ENCODE measurements around the gene PACS1. TPM values are rescaled to one million over a fixed set of nuclear protein-coding genes. Genes with fewer than 3 reads are reported as not detected.

Gene PACS1
- total RNA-seq, 2 experiments from 2014 or later = 109 TPM

DNA sequence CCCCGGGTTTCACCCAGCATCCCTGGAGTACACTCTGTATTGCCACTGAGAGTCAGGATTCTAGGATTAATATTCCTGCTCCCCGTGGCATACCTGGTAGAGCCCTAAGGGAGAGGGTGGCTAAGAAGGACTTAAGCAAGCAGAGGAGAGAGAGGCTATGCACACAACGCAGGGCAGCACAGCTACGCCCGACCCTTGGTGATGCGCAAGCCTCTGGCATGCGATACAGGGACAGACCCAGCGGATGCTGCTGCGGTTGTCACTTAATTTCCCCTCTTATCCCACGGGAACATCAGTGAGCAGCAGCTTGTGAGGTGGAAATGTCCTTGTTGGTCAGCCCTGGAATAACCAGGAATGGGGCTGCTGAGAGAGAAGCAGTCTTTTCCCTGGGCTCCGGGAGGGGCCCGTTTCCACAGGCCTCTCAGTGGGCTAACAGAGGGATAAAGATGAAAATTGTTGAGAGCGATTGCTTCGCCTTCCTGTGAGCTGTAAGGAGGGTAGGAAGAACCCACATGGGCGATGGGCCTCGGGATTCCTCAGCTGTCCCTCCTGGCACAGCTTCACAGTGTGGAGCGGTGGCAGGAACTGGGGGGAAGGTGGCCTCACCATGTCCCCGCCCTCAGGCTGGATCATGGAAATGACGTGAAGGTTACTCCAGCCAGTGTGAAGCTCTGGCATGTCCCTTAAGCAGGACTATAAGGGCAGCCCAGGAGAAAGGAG lies 149.9 kb downstream of the PACS1 start:
- DNase-seq = no peak
- Mint-ChIP-seq H3K4me1 (peaks cover 22% of the 10 kb centered on the region), H3K9me3 (no peaks in the 10 kb centered on the region), H3K27me3 (no peaks in the 10 kb centered on the region), H3K36me3 (ENCODE audit: low read depth) (peaks cover 30% of the 10 kb centered on the region), H3K27ac (no peak overlapping the region), H3K4me3 (no peak overlapping the region)
- CTCF ChIA-PET = interaction anchor here (0.6 to 2.2 kb wide), 6 partner anchors 10 to 123 kb away, joined by 3 to 9 read pairs (median 3); no protein-coding TSS in a partner anchor
- POLR2A ChIA-PET = no interaction called here

DNA sequence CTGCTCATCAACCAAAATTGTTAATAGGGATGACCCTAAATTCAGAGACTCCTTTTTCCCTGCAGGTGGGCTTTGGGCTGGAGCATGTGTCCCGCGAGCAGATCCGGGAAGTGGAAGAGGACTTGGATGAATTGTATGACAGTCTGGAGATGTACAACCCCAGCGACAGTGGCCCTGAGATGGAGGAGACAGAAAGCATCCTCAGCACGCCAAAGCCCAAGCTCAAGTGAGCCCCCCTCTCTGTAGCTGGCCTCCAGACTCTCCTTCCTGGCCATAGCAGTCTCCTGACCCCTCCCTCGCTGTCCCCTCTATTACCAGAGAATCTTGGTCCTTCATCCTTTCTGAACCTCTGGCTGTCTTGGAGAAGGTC lies 150.5 kb downstream of the PACS1 start:
- no peaks in the 10 kb centered on the region for H3K9me3 Mint-ChIP-seq
- peaks cover 32% of the 10 kb centered on the region for H3K36me3 Mint-ChIP-seq (ENCODE audit: low read depth)
- H3K4me1 Mint-ChIP-seq = peaks cover 22% of the 10 kb centered on the region
- DNase-seq = no peak
- H3K4me3 Mint-ChIP-seq = no peak overlapping the region
- H3K27ac Mint-ChIP-seq = no peak overlapping the region
- H3K27me3 Mint-ChIP-seq = no peaks in the 10 kb centered on the region
- CTCF ChIA-PET = interaction anchor here (0.6 to 1.4 kb wide), 4 partner anchors 10 to 123 kb away, joined by 3 read pairs; no protein-coding TSS in a partner anchor
- POLR2A ChIA-PET = no interaction called here

DNA sequence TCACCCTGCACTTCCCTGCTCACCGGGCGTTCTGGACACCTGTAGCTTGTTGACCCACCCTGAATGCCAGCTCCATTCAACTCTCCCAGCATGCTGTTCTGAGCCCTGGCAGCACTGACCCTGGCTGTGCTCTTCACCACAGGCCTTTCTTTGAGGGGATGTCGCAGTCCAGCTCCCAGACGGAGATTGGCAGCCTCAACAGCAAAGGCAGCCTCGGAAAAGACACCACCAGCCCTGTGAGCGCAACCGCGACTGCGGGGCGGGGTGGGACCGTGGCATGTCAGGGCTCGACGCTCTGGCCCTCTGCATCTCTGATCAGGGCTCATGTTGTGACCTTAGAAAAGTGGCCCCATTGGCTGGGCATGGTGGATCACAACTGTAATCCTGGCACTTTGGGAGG lies 150.9 kb downstream of the PACS1 start:
- Mint-ChIP-seq H3K27ac (no peak overlapping the region), H3K4me3 (no peak overlapping the region), H3K27me3 (no peaks in the 10 kb centered on the region), H3K36me3 (ENCODE audit: low read depth) (peaks cover 31% of the 10 kb centered on the region), H3K9me3 (no peaks in the 10 kb centered on the region), H3K4me1 (peaks cover 22% of the 10 kb centered on the region)
- DNase-seq = no peak
- ChIA-PET CTCF (interaction anchor here (1.4 to 3.8 kb wide), 6 partner anchors 8 to 124 kb away, joined by 3 to 35 read pairs (median 14); partner anchors contain the start of gene RAB1B), POLR2A (no interaction called here)

- Mint-ChIP-seq H3K4me1 (peaks cover 25% of the 10 kb centered on the region), H3K36me3 (ENCODE audit: low read depth) (peaks cover 23% of the 10 kb centered on the region), H3K4me3 (no peak overlapping the region), H3K27ac (peak overlapping the region; percentile 81), H3K27me3 (no peaks in the 10 kb centered on the region), H3K9me3 (no peaks in the 10 kb centered on the region)
- no peak for DNase-seq
- ChIA-PET CTCF (interaction anchor here (0.6 to 3.8 kb wide), 33 partner anchors 9 to 206 kb away, joined by 3 to 35 read pairs (median 4); partner anchors contain the start of genes RAB1B and YIF1A), POLR2A (no interaction called here)
These were observed 151.7 kb downstream of the PACS1 start for GRCh38 chr11:66221726-66222236.

- Mint-ChIP-seq H3K27me3 (no peaks in the 10 kb centered on the region), H3K27ac (peak overlapping the region; percentile 81), H3K36me3 (ENCODE audit: low read depth) (peaks cover 23% of the 10 kb centered on the region), H3K4me1 (peaks cover 25% of the 10 kb centered on the region), H3K4me3 (no peak overlapping the region), H3K9me3 (no peaks in the 10 kb centered on the region)
- DNase-seq = peak; percentile 94
- ChIA-PET CTCF (interaction anchor here (0.6 to 3.8 kb wide), 44 partner anchors 9 to 1460 kb away, joined by 3 to 35 read pairs (median 4); partner anchors contain the start of genes CD248, RAB1B and YIF1A), POLR2A (no interaction called here)
These were observed 152.5 kb downstream of the PACS1 start for GRCh38 chr11:66222358-66223149.

- H3K4me3 Mint-ChIP-seq = no peak overlapping the region
- ChIA-PET POLR2A (no interaction called here), CTCF (interaction anchor here (1.9 to 3.8 kb wide), 5 partner anchors 11 to 57 kb away, joined by 5 to 35 read pairs (median 19); no protein-coding TSS in a partner anchor)
- no peak for DNase-seq
- no peak overlapping the region for H3K27ac Mint-ChIP-seq
- peaks cover 22% of the 10 kb centered on the region for H3K36me3 Mint-ChIP-seq (ENCODE audit: low read depth)
- H3K27me3 Mint-ChIP-seq = no peaks in the 10 kb centered on the region
- peaks cover 18% of the 10 kb centered on the region for H3K4me1 Mint-ChIP-seq
- H3K9me3 Mint-ChIP-seq = no peaks in the 10 kb centered on the region
These were observed 154.3 kb downstream of the PACS1 start for GRCh38 chr11:66224226-66224855.

- CTCF ChIA-PET = interaction anchor here (0.8 to 3.8 kb wide), 4 partner anchors 25 to 58 kb away, joined by 3 to 35 read pairs (median 6); no protein-coding TSS in a partner anchor
- POLR2A ChIA-PET = no interaction called here
- Mint-ChIP-seq H3K27ac (no peak overlapping the region), H3K27me3 (no peaks in the 10 kb centered on the region), H3K9me3 (no peaks in the 10 kb centered on the region), H3K4me1 (peaks cover 18% of the 10 kb centered on the region), H3K4me3 (no peak overlapping the region), H3K36me3 (ENCODE audit: low read depth) (peaks cover 24% of the 10 kb centered on the region)
- DNase-seq = no peak
These were observed 155.0 kb downstream of the PACS1 start for GRCh38 chr11:66225066-66225465.

GRCh38 chr11:66226101-66226500 lies 156.0 kb downstream of the PACS1 start:
- ChIA-PET CTCF (interaction anchor here (1.6 to 1.9 kb wide), 2 partner anchors 25 to 57 kb away, joined by 5 to 7 read pairs; no protein-coding TSS in a partner anchor), POLR2A (no interaction called here)
- no peak overlapping the region for H3K27ac Mint-ChIP-seq
- H3K4me3 Mint-ChIP-seq = no peak overlapping the region
- no peaks in the 10 kb centered on the region for H3K27me3 Mint-ChIP-seq
- H3K36me3 Mint-ChIP-seq (ENCODE audit: low read depth) = peaks cover 24% of the 10 kb centered on the region
- H3K9me3 Mint-ChIP-seq = no peaks in the 10 kb centered on the region
- peaks cover 18% of the 10 kb centered on the region for H3K4me1 Mint-ChIP-seq
- DNase-seq = no peak

- CTCF ChIA-PET = interaction anchor here (1.1 kb wide), 1 partner anchor 13 kb away, joined by 3 read pairs; no protein-coding TSS in a partner anchor
- no peaks in the 10 kb centered on the region for H3K9me3 Mint-ChIP-seq
- DNase-seq = no peak
- peaks cover 6% of the 10 kb centered on the region for H3K4me1 Mint-ChIP-seq
- H3K4me3 Mint-ChIP-seq = no peak overlapping the region
- H3K27ac Mint-ChIP-seq = no peak overlapping the region
- peaks cover 28% of the 10 kb centered on the region for H3K36me3 Mint-ChIP-seq (ENCODE audit: low read depth)
- no peaks in the 10 kb centered on the region for H3K27me3 Mint-ChIP-seq
- POLR2A ChIA-PET = no interaction called here
These were observed 157.6 kb downstream of the PACS1 start for GRCh38 chr11:66227700-66228099.

GRCh38 chr11:66228521-66228920 lies 158.4 kb downstream of the PACS1 start:
- POLR2A ChIA-PET = no interaction called here
- Mint-ChIP-seq H3K36me3 (ENCODE audit: low read depth) (peaks cover 34% of the 10 kb centered on the region), H3K27ac (no peak overlapping the region), H3K4me1 (peaks cover 3% of the 10 kb centered on the region), H3K9me3 (no peaks in the 10 kb centered on the region), H3K27me3 (no peaks in the 10 kb centered on the region), H3K4me3 (no peak overlapping the region)
- CTCF ChIA-PET = no interaction called here
- no peak for DNase-seq

DNA sequence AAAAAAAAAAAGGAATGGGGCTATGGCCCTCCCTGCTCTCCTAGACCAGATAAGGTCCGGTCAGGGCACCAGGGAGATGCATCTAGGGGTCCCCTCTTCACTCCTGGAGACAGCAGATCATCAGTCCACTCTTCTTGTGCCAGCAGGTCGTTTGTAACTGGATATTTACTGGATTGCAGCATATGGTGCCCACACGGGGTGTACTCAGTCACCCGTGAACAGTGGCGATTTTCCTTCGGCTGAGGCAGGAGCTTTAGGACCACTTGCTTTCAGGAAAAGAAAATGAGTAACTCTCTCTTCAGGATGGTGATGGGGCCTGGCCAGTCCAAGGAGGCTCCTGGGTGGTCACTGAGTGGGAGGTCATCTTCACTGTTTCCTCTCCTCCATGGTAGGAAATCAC lies 160.1 kb downstream of the PACS1 start:
- no peaks in the 10 kb centered on the region for H3K27me3 Mint-ChIP-seq
- ChIA-PET POLR2A (no interaction called here), CTCF (no interaction called here)
- peaks cover 37% of the 10 kb centered on the region for H3K36me3 Mint-ChIP-seq (ENCODE audit: low read depth)
- peaks cover 3% of the 10 kb centered on the region for H3K4me1 Mint-ChIP-seq
- H3K27ac Mint-ChIP-seq = no peak overlapping the region
- no peak overlapping the region for H3K4me3 Mint-ChIP-seq
- H3K9me3 Mint-ChIP-seq = no peaks in the 10 kb centered on the region
- DNase-seq = no peak

DNA sequence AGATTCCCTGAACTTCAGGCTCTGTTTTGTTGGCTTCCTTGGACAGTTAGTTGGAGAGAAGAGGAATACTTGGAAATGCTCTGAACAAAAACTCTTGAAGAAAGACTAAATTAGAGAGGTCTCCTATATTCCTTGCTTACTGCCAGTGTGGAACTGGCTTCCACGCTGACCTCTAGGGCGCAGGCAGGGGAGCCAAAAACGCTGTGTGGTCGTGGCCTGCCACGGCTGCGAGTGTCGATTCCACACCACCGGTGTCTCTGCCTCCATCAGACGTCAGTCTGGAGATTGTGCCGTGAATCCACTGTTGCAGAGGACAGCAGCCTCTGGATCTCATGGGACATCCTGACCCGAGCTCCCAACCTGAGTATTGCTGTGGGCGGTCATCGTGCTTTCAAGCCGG lies 160.9 kb downstream of the PACS1 start:
- Mint-ChIP-seq H3K9me3 (no peaks in the 10 kb centered on the region), H3K27ac (no peak overlapping the region), H3K4me1 (peaks cover 3% of the 10 kb centered on the region), H3K36me3 (ENCODE audit: low read depth) (peaks cover 42% of the 10 kb centered on the region), H3K27me3 (no peaks in the 10 kb centered on the region), H3K4me3 (no peak overlapping the region)
- ChIA-PET CTCF (interaction anchor here (0.6 to 1.1 kb wide), 2 partner anchors 9 to 10 kb away, joined by 3 read pairs; no protein-coding TSS in a partner anchor), POLR2A (no interaction called here)
- DNase-seq = no peak

Measured in activated CD4-positive, alpha-beta T cell treated with anti-CD3 and anti-CD28 coated beads, Interleukin-2, amount 10 ng/mL, durations not matched to agents 7 days and 5 days (primary cell).